Measurements from ENCODE around the gene RTN4IP1.

RTN4IP1 gene

GRCh38 chr6:106529438-106529837 is 99.9 kb downstream of the RTN4IP1 start:
- TF ChIP-seq, protein P1, sequence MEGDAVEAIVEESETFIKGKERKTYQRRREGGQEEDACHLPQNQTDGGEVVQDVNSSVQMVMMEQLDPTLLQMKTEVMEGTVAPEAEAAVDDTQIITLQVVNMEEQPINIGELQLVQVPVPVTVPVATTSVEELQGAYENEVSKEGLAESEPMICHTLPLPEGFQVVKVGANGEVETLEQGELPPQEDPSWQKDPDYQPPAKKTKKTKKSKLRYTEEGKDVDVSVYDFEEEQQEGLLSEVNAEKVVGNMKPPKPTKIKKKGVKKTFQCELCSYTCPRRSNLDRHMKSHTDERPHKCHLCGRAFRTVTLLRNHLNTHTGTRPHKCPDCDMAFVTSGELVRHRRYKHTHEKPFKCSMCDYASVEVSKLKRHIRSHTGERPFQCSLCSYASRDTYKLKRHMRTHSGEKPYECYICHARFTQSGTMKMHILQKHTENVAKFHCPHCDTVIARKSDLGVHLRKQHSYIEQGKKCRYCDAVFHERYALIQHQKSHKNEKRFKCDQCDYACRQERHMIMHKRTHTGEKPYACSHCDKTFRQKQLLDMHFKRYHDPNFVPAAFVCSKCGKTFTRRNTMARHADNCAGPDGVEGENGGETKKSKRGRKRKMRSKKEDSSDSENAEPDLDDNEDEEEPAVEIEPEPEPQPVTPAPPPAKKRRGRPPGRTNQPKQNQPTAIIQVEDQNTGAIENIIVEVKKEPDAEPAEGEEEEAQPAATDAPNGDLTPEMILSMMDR (IDR thresholded peaks at IDR 0.05; ENCODE audit: low read depth, low read length) = no peak
- Histone ChIP-seq H3K36me3 (no peaks in the 10 kb centered on the region), H3K9me3 (no peaks in the 10 kb centered on the region), H3K4me3 (ENCODE audit: low read depth, low read length) (no peak overlapping the region), H3K27me3 (peaks cover 45% of the 10 kb centered on the region), H3K4me1 (no peaks in the 10 kb centered on the region; the same call in 1 of the 2 replicates)
- no peak for DNase-seq

GRCh38 chr6:106528521-106528920 is 100.8 kb downstream of the RTN4IP1 start:
- H3K36me3 ChIP-seq = no peaks in the 10 kb centered on the region
- TF ChIP-seq, protein P1 (IDR thresholded peaks at IDR 0.05; ENCODE audit: low read depth, low read length) = no peak
- H3K4me1 ChIP-seq = no peaks in the 10 kb centered on the region; the same call in 1 of the 2 replicates
- DNase-seq = no peak
- H3K27me3 ChIP-seq = peaks cover 39% of the 10 kb centered on the region
- no peak overlapping the region for H3K4me3 ChIP-seq (ENCODE audit: low read depth, low read length)
- no peaks in the 10 kb centered on the region for H3K9me3 ChIP-seq

DNA sequence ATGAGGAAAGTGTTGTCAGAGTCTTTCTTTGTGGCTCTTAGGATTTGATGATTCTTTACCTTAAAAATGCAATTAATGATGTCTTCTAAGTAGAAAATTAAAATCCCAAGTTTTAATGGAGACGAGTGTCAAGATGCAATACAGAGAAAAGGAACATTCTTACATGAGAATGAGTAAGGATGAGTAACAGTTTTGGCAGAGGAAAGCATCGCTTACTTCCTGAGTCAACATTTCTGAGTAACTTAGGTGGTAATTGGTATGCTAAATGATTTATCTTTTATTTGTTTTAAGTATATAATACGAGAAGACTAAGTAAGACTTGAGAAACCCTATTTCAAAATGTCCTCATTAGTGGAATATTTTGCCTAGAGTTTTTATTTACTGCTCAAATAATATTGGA is 101.3 kb downstream of the RTN4IP1 start:
- no peaks in the 10 kb centered on the region; the same call in 1 of the 2 replicates for H3K4me1 ChIP-seq
- H3K9me3 ChIP-seq = no peaks in the 10 kb centered on the region
- no peak for DNase-seq
- H3K4me3 ChIP-seq (ENCODE audit: low read depth, low read length) = no peak overlapping the region
- TF ChIP-seq, protein P1 (IDR thresholded peaks at IDR 0.05; ENCODE audit: low read depth, low read length) = no peak
- H3K36me3 ChIP-seq = no peaks in the 10 kb centered on the region
- peaks cover 34% of the 10 kb centered on the region for H3K27me3 ChIP-seq

GRCh38 chr6:106527117-106527516 is 102.2 kb downstream of the RTN4IP1 start:
- Histone ChIP-seq H3K9me3 (no peaks in the 10 kb centered on the region), H3K4me1 (no peaks in the 10 kb centered on the region; the same call in 1 of the 2 replicates), H3K36me3 (no peaks in the 10 kb centered on the region), H3K4me3 (ENCODE audit: low read depth, low read length) (no peak overlapping the region), H3K27me3 (peaks cover 30% of the 10 kb centered on the region)
- TF ChIP-seq, protein P1 (IDR thresholded peaks at IDR 0.05; ENCODE audit: low read depth, low read length) = no peak
- DNase-seq = no peak

DNA sequence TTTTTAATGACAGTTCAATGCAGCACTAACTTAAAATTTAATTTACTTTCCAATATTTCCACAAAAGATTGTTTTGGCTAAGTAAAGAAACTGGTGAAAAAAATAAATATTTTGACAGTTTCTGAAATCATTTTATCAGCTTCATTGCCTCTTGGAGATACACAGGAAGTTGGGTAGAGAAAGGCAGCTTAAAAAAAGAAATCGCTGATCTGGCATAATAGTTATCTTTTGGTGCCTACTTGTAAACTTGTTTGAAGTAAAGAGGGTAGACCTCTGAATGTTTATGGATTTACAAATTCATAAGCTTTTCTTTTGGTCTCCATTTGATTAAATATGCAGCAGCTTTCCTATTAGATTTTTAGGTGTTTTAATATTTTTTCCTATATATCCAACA is 103.4 kb downstream of the RTN4IP1 start:
- Histone ChIP-seq H3K36me3 (no peaks in the 10 kb centered on the region), H3K4me3 (ENCODE audit: low read depth, low read length) (no peak overlapping the region), H3K9me3 (no peaks in the 10 kb centered on the region), H3K27me3 (peaks cover 31% of the 10 kb centered on the region), H3K4me1 (no peaks in the 10 kb centered on the region; the same call in 1 of the 2 replicates)
- DNase-seq = no peak
- TF ChIP-seq, protein P1 (IDR thresholded peaks at IDR 0.05; ENCODE audit: low read depth, low read length) = no peak

DNA sequence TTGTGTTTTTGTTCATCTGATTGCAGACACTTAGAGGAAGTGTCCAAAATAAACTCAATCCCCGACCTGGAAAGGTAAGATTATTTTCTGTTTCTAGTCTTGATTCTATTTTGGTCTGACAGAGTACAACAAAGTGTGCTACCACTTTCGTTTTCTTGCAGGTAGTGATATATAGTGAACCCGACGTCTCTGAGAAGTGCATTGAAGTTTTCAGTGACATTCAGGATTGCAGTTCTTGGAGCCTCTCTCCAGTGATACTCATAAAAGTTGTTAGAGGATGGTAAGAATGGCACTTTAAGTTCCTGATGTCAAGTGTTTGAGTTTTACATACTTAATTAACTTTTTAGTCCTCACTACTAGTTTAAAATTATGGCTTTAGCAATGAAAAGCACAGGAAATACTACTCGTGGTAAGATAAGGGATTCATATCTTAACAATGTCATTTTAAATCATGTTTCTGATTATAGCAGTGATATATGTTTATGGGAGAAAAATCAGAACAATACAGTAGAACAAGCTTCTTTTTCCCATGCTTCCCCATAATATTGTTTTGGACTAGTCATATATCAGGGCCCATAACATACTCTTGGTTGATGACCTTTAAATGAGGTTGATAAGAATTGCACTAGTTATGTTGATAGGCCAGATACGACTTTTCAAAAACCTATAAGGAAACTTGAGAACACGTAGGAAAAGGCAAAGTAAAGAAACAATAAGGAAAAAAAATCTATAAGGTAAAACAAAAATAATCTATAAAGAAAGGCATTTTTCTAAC is 104.0 kb downstream of the RTN4IP1 start:
- H3K9me3 ChIP-seq = no peaks in the 10 kb centered on the region
- H3K27me3 ChIP-seq = peaks cover 26% of the 10 kb centered on the region
- no peaks in the 10 kb centered on the region; the same call in 1 of the 2 replicates for H3K4me1 ChIP-seq
- TF ChIP-seq, protein P1 (IDR thresholded peaks at IDR 0.05; ENCODE audit: low read depth, low read length) = no peak
- H3K4me3 ChIP-seq (ENCODE audit: low read depth, low read length) = peak overlapping the region; percentile 12
- no peak for DNase-seq
- H3K36me3 ChIP-seq = no peaks in the 10 kb centered on the region

All from BE2C (cell line).